ENCODE results near the gene PRKD1.

Gene PRKD1

DNA sequence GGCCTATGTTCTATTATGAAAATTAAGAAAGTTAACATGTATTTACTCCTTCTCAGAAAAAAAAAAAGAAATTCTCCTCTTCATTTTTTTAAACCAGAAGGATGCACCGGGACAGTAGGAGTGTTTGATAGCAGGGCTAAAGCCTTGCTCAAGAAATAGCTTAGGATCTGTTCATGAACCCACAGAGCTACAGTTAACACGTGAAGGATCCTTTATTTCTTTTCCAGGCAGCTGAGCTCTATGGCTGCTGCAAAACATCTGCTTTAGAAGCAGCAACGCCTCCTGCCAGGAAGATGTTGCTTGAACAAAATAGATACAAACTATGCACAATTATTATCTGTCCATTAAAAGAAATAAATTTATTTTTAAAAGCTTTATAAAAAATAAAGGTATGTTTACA is 254.8 kb downstream of the PRKD1 start:
- no peak for DNase-seq (ENCODE audit: low read depth)

DNA sequence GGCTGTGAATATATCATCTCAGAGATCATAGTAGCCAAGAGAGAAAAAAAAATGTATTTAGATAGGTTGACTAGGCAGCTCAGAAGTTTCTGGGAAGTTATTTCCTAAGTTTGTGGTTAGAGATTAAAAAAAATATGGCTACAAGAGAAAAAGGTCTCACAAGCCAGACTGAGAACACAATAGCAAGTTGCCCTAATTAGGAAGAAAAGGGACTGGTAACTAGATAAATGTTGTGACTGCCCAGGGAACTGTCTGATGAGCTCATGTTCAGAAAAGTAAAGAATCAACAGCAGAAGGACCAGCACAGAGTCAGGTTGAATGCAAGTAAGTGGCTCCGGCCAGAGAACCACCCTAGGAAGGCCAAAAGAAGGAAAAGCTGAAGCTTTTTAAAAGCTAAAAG is 256.6 kb downstream of the PRKD1 start:
- no peak for DNase-seq (ENCODE audit: low read depth)

DNA sequence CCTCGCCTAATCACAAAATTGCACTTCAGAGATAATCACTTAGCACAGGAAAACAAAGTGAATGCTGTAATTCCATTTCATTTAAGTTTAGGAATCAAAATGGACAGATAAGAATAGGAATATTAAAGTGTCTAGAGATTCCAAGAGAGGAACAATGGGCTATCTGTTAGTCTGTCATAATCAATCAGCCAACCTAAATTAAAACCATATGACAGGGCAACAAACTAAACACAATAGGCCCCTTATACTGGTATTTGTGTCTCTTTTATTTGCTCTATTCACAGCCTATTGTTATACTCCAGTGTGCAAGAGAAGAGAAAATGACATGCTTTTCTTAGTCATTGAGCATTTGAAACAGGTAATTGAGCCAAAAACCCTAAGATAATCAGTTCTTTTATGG is 259.4 kb downstream of the PRKD1 start:
- DNase-seq (ENCODE audit: low read depth) = no peak

DNA sequence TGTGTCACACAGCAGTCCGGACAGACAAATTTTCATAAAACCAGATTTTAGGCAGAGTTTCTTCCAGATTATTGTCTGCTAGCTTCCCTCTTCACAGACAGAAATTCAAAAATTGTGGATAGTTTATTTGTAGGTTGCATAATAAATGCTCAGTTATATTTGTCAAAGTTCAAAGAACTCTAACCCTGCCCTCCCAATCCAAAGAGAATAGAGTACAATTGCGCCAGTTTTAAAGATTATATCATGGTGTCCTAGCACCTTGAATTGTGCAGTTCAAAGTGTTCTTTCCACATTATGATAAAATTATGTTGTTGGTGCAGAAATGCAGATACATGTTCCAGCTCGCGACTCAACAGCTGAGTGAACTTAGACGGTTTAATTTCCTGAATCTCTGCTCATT is 263.1 kb downstream of the PRKD1 start:
- DNase-seq (ENCODE audit: low read depth) = no peak

DNA sequence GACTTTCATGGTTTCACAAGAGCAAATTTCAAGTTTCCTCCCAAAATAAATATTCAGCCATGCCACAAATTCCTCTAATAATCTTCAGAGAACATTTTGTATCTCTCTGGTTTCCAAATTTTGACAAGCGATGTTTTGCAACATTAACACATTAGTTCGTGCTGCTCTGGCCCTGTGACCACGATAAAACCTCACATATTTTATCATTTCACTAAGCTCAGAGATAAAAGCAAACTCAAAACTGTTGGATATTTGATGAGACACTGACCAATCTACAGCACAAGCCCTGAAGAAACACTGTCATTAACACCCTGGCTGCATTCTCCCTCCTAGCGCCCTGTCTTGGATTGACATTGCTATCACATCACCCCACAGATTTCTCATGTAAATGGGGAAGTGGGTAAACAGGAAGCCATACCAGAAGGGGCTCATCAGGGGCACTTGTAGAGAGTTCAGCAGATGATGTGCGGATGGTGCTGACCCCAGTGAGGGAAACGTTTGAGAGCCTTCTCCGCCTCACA is 264.3 kb downstream of the PRKD1 start:
- DNase-seq (ENCODE audit: low read depth) = no peak

DNA sequence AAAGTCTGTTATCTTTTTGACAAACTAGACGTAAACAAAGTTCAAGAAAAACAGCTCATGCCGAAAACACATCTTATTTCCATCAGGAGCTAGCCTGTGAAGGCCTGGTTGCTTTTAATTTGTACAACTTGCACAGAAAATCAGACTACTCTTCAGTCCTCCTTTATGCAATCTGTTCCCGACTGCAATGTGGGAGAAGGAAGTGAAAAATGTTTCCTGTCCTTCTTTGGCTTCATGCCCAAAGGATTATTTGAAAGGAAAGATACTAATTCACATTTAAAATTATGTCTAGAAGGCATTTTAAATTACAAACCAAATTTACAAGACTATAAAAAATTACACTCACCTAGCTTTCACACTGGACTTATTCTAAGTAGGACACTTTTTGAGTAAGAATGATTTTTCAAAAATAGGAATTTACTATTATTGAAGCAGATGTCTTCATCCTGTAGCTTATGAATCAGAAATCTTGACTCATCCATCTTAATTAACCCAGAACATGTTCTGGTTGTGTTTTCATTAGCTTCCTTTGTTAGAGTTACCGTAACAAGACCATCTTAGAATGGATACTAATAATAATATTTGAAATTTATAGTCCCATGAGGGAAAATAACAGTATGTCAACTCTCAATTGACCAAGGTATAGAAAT is 272.6 kb downstream of the PRKD1 start:
- no peak for DNase-seq (ENCODE audit: low read depth)

DNA sequence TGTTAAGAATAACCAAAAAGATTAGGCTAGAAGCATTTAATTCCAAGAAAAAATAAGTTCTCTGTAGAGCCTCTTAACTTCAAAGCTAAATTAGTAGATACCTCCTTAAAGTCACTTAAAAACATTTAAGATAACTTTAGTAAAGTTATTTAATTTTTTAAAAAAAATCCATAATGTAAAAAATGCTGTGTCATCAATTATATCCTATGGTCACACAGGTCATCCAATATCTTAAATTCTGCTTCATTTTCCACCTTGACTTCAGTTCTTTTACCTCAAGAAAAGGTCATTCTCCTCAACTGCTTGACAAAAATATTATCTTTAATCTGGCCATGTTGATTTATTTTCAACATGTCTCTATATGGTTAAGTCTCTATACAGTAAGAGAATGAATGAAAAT is 274.3 kb downstream of the PRKD1 start:
- no peak for DNase-seq (ENCODE audit: low read depth)

DNA sequence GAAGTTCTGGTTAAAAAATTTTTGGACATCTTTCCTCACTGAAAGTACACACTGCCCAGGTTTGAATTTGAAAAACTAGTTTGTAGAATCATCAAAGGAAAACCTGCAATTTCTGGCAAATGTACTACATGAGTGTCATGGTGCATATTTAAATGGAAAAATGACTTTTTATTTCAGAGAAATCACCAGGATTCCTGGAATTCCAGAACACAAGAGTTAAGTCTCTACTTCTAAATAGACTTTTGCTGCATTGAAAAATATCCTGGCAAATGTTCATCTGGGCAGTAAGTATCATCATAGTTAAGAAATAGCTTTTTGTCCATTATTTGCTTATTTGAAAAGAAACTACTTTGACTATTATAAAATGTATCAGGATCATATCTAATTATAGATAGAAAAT is 275.1 kb downstream of the PRKD1 start:
- no peak for DNase-seq (ENCODE audit: low read depth)

DNA sequence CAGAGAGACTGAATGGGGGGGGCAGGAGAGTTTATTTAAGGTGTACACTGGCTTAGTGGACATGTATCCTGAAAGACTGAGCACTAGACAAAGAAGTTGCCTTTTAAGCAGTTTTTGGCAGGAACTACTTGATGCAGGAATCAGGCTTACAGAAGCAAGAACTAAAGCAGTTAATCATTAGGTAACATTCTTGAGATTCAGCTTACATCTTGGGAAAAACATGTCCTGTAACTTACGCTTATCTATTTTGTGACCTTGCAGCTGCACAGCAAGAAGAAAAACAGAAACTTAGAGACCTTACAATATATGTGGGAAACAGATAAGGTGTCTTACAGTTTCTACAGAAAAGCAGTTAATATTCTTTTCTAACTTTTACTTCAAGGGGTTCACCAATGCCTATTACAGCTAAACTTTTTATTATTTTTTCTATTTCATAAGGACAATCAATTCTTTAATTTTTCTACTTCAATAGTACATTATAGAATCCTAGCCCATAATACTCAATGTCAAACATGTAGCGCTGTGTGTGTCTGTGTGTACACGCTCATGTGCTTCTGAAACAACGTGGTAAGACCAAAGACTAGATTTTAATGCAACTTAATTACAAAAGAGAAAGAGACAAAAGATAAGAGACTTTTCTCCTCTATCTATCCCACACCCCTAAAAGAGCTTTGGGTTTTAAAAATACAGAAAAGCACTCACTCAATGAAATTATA is 276.9 kb downstream of the PRKD1 start:
- no peak for DNase-seq (ENCODE audit: low read depth)

DNA sequence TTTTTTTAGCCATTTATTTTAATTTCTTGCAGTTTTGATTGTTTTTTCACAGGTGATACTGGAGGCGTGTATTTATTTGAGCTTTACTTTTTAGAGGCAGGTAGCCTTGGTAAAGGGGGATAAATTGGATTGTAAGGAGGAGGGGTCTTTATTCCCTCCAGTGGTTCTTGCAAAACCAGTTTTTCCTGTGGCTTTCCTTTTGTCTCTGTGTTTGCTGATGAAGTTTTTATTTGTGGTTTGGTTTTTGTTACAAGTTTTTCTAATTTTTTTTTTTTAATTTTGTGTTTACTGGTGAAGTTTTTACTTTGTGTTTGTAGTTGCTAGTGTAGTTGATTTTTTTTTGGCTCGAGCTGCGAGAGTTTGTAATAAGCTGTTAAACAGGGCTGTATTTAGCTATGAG is 278.5 kb downstream of the PRKD1 start:
- no peak for DNase-seq (ENCODE audit: low read depth)

DNA sequence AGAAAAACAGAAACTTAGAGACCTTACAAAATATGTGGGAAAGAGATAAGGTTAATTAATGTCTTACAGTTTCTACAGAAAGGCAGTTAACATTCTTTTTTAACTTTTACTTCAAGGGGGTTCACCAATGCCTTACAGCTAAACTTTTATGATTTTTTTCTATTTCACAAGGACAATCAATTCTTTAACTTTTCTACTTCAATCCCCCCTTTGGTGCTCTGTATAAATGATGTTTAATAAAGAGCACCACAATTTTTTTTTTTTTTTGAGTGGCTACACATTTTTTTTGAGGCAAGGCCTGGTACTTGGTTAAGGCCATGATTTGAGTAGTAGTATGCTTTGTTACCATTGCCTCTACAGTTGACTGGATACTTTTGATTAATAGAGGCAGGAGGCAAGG is 279.6 kb downstream of the PRKD1 start:
- DNase-seq (ENCODE audit: low read depth) = no peak

DNA sequence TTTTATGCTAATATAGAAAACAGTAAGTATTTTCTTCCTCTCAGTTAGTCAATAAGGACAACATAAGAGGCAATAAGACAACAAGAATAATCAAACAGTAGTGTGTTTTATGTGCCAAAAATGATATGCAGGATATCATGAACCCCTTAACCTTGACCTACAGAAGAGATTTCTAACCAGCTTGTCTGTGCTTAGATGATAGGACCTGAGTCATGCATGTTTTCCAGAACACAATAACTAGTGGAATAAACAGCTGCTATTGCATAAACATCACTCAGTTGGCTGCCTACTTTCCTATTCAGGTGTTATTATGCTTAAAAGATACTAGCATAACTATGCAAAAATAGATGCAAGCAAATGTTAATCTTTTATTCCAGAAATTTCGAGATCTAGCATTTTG is 282.5 kb downstream of the PRKD1 start:
- DNase-seq (ENCODE audit: low read depth) = no peak

DNA sequence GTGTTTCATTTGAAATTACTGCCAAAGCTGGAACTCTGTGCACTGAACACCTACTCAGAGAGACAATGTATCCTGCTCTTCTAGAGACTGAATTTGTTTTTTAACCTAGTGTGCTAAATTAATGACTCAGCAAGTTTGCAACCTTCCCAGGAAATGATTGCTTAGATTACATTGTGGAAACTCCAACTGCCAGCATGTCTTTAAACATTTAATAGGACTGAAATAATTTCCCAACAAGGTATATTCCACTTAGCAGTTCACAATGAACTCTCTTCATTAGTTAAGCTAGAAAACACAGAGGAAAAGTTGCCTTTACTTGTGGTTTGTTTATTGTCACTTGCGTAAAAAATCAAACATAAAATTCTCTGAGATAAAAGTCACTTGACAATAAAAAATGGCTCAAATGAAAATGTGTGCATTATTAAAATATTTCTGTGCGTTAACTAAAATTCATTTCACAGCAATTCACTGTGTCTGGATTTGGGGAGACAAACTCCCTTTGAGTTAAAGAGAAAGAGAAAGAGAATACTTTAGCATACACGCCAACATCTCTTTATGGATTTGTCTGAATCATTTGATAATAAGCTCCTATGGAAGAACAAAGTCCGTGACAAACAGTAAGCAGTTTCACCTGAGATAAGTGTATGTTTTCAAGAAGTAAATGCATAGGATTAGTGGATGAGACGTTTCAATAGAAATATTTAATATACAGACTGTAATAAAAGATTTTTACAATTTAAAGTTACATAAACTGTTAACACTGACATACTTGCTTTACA is 284.0 kb downstream of the PRKD1 start:
- no peak for DNase-seq (ENCODE audit: low read depth)

DNA sequence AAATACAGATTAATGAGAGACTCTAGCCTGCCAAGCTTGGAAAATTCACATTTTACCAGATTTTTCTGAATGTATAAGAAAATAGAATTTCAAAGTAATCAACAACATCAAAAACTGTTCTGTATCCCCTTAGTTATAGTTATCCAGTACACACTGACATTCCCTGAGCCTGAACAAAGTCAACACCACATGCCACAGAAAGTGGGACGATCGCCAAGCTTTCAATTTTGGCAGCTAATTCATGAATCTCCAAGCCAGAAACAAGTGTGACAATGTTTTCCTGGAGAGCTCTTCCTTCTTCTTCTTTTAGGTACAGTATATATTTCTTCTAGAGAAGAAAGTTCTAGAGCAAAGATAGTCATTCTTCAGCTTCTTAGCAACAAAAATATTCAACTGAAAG is 290.2 kb downstream of the PRKD1 start:
- DNase-seq (ENCODE audit: low read depth) = no peak

DNA sequence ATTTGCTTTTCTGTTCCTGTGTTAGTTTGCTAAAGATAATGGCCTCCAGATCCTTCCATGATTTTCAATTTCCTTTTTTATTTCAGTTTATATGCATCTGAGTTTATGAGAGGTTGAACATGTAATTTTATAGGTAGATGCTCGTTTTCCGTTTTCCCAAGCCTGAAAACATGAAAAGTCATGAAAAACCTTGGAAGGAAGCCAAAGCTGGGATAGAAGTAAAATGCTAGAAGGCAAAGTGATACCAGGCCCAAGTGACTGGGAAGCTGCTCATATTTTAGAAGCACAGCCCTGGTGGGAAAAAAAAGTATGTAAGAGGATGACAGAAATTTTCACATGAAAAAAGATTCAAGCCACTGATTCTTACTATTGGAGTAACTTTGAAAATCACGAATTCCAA is 290.8 kb downstream of the PRKD1 start:
- no peak for DNase-seq (ENCODE audit: low read depth)

DNA sequence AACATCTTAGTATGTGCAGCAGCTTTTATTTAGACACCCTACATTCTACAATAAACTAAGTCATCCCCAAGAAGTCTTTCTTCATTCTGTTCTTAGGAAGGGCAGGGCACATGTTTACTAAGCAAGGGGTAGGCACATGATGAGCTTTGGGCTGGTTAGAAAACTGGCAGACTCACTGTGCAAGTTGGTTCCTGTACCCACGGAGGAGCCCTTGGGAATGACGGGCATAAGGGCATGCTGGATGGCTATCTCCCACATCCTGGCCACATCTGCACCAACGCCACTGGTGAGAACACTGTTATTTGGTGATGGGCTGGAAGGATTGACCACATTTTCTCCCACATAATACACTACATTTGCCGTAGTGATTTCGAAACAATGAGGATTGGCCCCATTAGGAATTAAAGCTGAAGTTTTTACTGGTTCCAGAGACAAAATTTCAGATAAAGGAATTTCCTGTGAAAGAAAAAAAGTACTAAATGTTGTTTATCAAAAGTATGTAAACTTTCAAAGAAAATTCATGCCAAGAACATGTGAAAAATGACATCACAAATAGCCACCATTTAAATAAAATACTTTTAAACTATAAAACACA is 297.0 kb downstream of the PRKD1 start:
- no peak for DNase-seq (ENCODE audit: low read depth)

DNA sequence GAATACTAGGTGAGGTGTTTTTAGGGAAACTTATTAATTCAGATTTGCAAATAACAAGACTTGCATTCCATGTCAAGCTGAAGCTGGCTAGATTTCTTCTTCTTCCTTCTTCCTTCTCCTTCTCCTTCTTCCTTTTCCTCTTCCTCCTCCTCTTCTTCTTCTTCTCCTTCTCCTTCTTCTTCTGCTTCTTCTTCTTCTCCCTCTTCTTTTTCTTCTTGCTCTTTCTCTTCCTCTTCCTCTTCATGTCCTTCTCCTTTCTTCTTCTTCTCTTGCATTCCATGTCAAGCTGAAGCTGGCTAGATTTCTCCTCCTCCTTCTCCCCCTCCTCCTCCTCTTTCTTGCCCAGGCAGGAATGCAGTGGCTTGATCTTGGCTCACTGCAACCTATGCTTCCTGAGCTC is 297.8 kb downstream of the PRKD1 start:
- no peak for DNase-seq (ENCODE audit: low read depth)

DNA sequence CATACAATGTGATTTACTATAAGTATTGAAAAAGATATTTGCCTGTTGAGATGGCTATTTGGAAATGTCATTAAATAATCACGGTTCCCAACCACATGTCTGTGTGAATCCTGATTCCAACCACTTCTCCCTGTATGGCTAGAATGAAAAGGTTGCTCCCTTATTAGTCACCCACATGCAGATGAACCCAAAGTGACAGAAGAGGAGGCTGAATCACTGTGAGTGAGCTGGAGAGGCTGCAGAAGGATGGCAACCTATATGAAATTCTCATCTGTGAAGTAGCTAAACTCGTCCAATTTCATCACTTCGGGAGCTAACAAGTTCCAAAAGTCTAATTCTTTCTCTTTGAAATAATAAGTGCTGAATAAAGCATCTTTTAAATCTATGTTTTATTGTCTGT is 300.5 kb downstream of the PRKD1 start:
- no peak for DNase-seq (ENCODE audit: low read depth)

DNA sequence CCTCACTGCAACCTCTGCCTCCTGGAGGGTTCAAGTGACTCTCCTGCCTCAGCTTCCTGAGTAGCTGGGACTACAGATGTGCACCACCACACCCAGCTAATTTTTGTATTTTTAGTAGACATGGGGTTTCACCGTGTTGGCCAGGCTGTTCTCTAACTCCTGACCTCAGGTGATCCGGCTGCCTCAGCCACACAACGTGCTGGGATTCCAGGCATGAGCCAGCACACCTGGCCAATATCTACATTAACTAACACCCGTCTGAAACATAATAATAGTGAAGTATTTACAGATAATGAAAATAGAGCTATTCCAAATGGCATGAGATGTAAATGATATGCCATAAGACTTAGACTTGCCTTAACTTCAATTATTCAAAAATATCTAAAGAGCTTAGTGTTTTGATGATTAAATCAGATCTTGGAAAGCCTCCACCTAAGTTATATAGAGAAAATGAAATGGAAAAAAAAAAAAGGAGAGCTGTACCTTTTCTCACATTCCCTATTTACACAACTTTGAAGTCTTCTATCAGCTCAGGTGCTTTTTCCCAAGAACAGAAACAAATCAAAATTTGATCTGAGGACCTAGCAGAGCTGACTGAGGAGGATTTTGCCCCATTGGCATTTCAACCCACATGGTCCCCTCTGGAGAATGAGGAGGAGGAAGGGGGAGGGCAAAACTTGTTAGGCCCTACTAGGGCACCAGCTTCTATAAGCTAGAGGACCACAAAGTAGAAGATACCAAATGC is 309.2 kb downstream of the PRKD1 start:
- DNase-seq (ENCODE audit: low read depth) = no peak

DNA sequence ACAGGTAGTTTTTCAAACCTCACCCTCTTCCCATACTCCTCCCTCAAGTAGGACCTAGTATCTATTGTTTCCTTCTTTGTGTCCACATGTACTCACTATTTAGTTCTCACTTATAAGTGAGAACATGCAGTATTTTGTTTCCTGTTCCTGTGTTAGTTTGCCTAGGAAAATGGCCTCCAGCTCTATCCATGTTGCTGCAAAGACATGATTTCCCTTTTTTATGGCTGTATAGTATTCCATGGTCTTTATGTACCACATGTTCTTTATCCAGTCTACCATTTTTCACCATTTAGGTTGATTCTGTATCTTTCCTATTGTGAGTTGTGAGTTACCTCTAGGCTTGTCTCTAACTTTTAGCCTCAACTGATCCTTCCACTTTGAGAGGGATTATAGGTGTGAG is 310.7 kb downstream of the PRKD1 start:
- no peak for DNase-seq (ENCODE audit: low read depth)

DNA sequence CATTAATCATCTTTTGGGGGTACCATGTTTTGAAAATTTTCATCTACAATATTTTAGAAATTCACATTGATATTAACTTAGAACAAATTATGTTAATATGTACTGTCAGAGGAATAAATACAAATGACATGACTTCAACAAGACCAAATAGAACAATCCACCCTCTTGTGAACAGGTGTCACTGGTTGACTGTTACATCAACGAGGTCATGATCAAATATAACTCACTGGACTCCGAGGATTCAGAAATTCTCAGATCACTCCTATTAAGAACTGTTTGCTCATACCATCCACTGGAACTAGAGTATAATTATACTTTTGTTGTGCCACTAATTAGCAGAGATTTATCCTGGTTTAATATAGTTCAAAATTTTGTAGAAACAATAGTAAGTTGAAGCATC is 318.8 kb downstream of the PRKD1 start:
- no peak for DNase-seq (ENCODE audit: low read depth)

DNA sequence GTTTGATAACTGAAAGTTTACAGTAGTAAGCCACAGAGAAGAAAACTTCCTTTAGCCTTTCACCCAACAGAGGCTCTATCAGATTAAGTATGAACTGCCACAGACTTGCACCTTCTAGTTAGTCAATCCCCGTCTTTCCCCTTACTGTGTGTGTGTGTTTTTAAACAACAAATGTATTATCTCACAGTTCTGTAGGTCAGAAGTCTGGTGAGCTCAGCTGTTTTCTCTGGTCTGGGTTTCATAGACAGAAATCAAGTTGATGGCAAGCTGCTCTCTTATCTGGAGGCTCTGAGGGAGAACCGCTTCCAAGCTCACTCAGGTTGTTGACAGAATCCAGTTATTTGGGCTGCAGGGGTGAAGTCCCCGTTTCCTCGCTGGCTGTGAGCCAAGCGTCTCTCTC is 320.5 kb downstream of the PRKD1 start:
- no peak for DNase-seq (ENCODE audit: low read depth)

All from stimulated activated CD8-positive, alpha-beta memory T cell treated with anti-CD3 and anti-CD28 coated beads, Interleukin-15, amount 100 ng/mL, for 1 hour (primary cell).